ENCODE data around the gene OSBPL10. TPM values are rescaled to one million over a fixed set of nuclear protein-coding genes. Genes with fewer than 3 reads are reported as not detected.
"Not testable (repeated sequence)": the region's sequence is repeated elsewhere in the genome, so short reads cannot be mapped to it uniquely, and the experiment has no call there.

The OSBPL10 gene
- total and polyA plus RNA-seq, 8 donors = 26.6 to 42.6 (median 38.6) TPM

- H3K4me3 ChIP-seq = no peak overlapping the region
- no peaks in the 10 kb centered on the region for H3K36me3 ChIP-seq
- ATAC-seq = no peak
- H3K27ac ChIP-seq = no peak overlapping the region
- TF ChIP-seq, protein P1, sequence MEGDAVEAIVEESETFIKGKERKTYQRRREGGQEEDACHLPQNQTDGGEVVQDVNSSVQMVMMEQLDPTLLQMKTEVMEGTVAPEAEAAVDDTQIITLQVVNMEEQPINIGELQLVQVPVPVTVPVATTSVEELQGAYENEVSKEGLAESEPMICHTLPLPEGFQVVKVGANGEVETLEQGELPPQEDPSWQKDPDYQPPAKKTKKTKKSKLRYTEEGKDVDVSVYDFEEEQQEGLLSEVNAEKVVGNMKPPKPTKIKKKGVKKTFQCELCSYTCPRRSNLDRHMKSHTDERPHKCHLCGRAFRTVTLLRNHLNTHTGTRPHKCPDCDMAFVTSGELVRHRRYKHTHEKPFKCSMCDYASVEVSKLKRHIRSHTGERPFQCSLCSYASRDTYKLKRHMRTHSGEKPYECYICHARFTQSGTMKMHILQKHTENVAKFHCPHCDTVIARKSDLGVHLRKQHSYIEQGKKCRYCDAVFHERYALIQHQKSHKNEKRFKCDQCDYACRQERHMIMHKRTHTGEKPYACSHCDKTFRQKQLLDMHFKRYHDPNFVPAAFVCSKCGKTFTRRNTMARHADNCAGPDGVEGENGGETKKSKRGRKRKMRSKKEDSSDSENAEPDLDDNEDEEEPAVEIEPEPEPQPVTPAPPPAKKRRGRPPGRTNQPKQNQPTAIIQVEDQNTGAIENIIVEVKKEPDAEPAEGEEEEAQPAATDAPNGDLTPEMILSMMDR (IDR thresholded peaks at IDR 0.05) = no peak
- no peaks in the 10 kb centered on the region for H3K4me1 ChIP-seq
- H3K27me3 ChIP-seq = no peaks in the 10 kb centered on the region
- no peaks in the 10 kb centered on the region for H3K9me3 ChIP-seq
- no peak for DNase-seq
- intact Hi-C loops (cut with DNase I) = no loop called here
Measured at GRCh38 chr3:31862666-31863279, 118.3 kb downstream of the OSBPL10 start.

DNA sequence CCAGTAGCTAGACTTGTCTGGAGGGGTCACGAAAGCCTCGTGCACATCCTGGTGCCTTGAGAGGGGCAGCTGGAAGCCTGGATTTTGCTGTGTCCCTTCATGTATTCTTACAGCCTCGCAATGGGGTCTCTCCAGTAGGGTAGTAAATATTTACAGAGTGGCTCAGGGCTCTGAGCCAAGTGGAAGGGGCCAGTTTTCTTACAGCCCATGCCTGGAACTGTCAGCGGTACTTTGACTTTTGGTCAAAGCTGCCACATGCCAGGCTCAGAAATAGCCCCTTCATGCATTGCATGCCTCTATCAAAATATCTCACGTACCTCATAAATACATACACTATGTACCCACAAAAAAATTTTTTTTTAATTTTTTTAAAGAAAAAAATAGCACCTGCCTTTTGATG is 119.2 kb downstream of the OSBPL10 start:
- TF ChIP-seq, protein P1 (IDR thresholded peaks at IDR 0.05) = no peak
- ATAC-seq = no peak
- no peaks in the 10 kb centered on the region for H3K27me3 ChIP-seq
- peak in 1 of 4 donors; percentile 34 for DNase-seq
- no peak overlapping the region for H3K4me3 ChIP-seq
- H3K4me1 ChIP-seq = no peaks in the 10 kb centered on the region
- intact Hi-C loops (cut with DNase I) = no loop called here
- no peak overlapping the region for H3K27ac ChIP-seq
- H3K9me3 ChIP-seq = no peaks in the 10 kb centered on the region
- H3K36me3 ChIP-seq = no peaks in the 10 kb centered on the region

GRCh38 chr3:31860642-31861041 is 120.4 kb downstream of the OSBPL10 start:
- H3K9me3 ChIP-seq; DNase-seq; H3K27me3 ChIP-seq; ATAC-seq; intact Hi-C loops (cut with DNase I); H3K36me3 ChIP-seq; H3K4me3 ChIP-seq; H3K27ac ChIP-seq; H3K4me1 ChIP-seq: not testable (repeated sequence)

DNA sequence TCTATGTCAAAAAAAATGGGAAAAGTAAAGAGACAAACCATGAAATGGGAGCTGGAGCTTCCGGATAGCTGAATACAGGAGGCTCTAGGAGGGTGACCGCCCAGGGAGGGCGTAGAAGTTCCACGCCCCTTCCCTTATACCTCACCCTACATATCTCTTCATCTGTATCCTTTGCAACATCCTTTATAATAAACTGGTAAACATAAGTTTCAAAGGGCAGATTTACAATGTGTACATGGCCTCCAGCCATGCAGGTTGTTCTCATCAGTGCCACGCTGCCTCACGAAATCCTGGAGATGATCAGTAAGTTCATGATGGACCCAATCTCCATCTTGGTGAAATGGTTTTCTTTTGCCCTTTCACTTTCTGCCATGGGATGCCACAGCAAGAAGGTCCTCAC is 121.8 kb downstream of the OSBPL10 start:
- Histone ChIP-seq H3K4me3 (no peak overlapping the region), H3K36me3 (no peaks in the 10 kb centered on the region), H3K4me1 (no peaks in the 10 kb centered on the region), H3K9me3 (no peaks in the 10 kb centered on the region), H3K27me3 (no peaks in the 10 kb centered on the region), H3K27ac (no peak overlapping the region)
- TF ChIP-seq, protein P1 (IDR thresholded peaks at IDR 0.05) = no peak
- DNase-seq (no peak), ATAC-seq (no peak)
- intact Hi-C loops (cut with DNase I) = no loop called here

GRCh38 chr3:31858439-31858838 is 122.6 kb downstream of the OSBPL10 start:
- DNase-seq = no peak
- Histone ChIP-seq H3K4me1 (no peaks in the 10 kb centered on the region), H3K4me3 (no peak overlapping the region), H3K27me3 (no peaks in the 10 kb centered on the region), H3K36me3 (no peaks in the 10 kb centered on the region), H3K27ac (no peak overlapping the region), H3K9me3 (no peaks in the 10 kb centered on the region)
- TF ChIP-seq, protein P1 (IDR thresholded peaks at IDR 0.05) = no peak
- no peak for ATAC-seq
- intact Hi-C loops (cut with DNase I) = no loop called here

DNA sequence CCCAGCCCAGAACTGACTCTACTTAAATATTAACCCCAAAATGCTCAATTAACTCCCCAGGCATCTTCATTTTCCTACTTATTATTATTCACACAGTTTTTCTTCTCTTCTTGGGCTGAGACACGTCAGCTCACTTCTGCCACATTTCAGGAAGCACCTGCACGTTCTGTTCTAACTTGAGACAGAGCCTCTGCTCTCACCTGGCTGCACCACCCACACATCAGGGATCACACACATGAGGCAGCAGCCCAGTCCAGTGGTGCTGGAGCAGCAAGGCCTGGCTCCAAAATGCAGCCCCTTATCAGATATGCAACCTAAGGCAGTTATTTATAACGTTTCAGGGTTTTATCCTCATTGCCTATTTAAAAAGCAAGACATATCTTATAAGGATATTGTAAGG is 127.5 kb downstream of the OSBPL10 start:
- ATAC-seq = no peak
- Histone ChIP-seq H3K4me1 (no peaks in the 10 kb centered on the region), H3K27ac (no peak overlapping the region), H3K4me3 (no peak overlapping the region), H3K36me3 (no peaks in the 10 kb centered on the region), H3K9me3 (no peaks in the 10 kb centered on the region), H3K27me3 (no peaks in the 10 kb centered on the region)
- DNase-seq = no peak
- intact Hi-C loops (cut with DNase I) = no loop called here
- TF ChIP-seq, protein P1 (IDR thresholded peaks at IDR 0.05) = no peak
